T follicular helper cell (primary cell): ENCODE measurements around the gene PSMF1.
"Not testable (repeated sequence)": the region's sequence is repeated elsewhere in the genome, so short reads cannot be mapped to it uniquely, and the experiment has no call there.

Experiments
- DNase-seq: peaks from one replicate; pipeline ENCODE4 v3.0.0-alpha.2; 2020; ENCODE audit warnings: low read depth

PSMF1 gene

DNA sequence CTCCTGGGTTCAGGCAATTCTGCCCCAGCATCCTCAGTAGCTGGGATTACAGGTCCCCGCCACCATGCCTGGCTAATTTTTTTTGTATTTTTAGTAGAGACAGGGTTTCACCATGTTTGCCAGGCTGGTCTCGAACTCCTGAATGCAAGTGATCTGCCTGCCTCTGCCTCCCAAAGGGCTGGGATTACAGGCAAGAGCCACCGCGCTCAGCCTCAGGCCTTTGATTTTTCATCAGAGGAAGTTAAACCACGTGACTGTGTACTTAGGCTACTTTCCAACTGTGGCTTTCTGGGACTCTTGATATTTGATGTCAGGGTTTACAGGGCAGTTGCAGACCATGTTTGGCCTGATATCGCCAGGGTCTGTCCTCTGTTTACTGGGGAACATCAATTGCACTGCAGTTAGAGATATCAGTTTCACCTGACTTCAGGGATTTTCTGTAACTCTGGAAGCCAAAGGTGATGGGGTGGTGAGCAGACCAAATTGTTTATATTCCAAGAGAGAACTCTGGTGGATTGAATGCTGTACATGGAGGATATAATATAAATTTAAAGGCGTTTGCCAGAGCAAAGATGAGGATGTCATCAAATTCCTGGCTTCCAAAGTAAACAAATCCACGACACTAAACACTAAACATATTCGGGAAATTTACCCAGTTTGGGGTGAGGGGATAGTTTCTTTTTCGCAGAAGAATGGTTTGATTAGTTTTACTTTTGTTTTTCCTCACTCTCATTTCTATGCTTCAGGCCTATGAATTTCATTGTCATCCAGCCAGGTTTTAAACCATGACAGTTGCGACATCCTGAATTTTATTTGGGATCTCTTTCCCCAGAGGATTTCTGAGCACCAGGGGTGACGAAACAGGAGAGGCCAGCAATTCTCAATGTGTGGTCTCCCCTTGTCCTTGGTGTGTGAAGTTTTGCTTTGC, 4.2 kb downstream of the PSMF1 start:
- peak; percentile 4 for DNase-seq

DNA sequence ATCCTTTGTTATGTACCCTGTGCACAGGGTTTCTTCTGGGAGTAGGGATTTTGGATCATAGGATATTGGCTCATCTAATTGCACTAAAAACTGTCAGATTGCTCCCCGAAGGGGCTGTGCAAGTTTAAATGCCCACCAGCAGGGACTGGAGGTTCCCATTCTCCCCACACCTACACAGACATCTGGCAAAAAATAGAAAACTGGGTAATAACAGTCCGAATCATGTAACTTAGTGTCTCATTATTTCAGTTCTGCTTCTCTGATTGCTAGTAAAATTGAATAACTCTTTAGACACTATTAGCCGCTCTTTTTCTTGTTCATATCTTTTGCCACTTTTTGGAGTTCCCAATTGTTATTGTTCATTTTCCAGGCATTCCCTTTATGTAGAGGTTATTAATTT, 5.3 kb downstream of the PSMF1 start:
- no peak for DNase-seq

DNA sequence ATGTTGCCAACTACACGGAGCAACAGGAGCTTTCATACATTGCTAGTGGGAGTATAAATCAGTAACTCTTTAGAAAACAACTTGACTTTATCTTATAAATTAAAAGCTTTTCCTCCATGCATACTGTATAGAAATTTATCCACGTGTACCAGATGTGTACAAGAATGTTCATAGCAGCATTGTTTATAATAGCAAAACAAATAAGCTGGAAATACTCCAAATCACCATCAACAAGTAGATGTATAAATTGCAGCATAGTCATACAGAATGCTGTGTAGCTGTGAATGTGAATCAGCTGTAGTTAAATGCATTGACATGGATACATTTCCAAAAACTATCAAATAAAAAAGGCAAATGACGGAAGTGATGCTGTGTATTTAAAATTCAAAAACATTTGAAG, 6.0 kb downstream of the PSMF1 start:
- no peak for DNase-seq

DNA sequence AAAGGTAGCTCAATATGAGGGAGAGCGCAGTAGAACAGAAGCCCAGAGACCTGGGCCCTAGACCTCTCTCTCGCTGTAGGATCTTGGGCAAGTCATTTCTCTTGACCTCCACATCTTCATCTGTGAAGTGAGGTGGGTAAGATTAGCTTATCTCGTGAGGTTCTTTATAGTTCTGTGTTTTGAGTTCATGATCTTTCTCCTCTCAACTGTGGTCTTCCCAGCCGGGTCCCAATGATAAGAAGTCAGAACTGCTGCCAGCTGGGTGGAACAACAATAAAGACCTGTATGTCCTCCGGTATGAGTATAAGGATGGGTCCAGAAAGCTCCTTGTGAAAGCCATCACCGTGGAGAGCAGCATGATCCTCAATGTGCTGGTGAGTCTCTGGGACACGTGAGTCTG, 6.9 kb downstream of the PSMF1 start:
- DNase-seq = no peak

DNA sequence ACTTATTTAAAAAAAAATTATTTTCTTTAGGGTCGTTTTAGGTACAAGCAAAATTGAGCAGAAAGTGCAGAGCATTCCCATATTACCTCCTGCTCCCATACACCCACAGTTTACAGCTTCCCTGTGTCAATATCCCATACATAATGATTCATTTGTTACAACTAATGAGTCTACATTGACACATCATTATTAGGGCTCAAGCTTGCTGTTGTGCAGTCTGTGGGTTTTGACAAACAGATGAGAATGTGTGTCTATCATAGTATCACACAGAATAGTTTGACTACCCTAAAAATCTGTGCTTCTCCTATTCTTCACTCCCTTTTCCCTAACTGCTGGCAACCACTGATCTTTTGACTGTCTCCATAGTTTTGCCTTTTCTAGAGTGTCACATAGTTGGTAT, 9.4 kb downstream of the PSMF1 start:
- DNase-seq = no peak

DNA sequence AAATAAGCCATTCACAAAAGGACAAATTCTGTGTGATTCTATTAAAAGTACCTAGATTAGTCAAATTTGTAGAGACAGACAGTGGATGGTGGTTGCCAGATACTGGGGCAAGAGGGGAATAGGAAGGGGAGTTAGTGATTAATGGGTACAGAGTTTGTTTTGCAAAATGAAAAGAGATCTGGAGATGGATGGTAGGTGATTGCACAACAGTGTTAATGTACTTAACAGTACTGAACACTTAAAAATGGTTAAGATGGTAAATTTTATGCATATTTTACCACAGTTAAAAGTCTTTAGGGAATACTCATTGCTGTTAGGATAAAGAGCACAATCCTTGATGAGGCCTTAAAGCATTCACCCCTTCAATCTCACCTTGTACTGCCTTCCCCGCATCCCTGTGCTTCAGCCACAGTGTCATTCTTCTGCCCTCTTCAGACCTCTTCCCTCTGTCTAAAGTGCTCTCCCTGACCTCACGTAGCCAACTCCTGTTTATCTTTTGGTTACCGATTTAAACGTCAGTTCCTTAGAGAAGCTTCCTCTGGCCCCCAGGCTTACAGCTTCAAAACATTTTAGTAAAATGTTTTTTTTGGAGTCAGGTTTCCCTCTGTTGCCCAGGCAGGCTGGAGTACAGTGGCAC, 11.8 kb downstream of the PSMF1 start:
- DNase-seq = no peak

DNA sequence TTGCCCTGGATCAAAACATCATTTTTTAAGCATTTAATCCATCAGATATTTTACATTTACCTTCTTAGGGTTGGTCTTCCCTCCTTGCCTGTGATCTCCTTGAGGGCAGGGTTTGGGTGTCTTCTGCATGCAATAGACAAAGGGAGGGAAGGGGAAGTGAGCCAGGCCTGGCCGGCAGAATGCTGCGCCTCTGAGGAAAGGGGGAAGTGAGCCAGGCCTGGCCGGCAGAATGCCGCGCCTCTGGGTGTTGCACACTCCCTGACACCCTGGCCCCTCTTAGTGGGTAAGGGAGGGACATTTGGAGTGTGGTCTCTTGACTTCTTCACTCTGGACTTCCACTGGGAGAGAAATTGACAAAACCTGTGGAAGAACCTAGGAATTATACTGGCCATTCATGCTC, 12.4 kb downstream of the PSMF1 start:
- no peak for DNase-seq

DNA sequence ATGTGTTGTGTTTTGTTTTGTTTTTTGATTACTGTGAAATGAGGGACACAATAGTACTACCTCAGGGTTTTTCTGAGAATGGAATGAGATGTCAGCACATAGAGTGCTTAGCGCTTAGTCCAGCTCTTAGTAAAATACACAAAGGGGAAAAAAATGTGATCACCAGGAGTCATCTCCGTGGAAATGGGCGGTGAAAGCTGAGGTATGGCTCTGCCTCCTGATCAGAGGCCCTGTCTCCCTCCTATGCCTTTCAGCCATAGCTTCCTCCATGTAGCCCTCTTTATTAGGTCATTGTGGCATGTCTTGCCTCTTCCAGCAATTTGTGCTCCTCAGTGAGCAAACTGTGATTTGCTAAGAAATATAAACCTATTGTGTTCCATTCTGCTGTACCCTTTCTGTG, 13.0 kb downstream of the PSMF1 start:
- DNase-seq = no peak

DNA sequence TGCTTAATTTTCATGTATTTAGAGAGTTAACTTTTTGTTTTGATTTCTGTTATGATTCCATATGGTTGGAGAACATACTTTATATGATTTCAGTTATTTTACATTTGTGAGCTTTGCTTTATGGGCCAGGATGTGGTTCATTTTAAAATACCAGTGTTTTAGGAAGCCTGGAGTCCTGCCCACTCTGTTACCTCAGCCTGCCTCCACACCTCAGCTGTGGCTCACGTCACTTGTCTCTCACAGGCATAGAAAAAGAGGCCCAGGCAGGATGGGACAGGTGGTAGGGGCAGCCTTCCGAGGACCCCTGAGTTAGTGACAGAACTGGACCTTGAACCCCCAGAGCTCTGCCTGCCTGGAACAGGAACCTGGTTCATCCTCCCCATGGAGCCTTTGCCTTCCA, 16.0 kb downstream of the PSMF1 start:
- DNase-seq = no peak

DNA sequence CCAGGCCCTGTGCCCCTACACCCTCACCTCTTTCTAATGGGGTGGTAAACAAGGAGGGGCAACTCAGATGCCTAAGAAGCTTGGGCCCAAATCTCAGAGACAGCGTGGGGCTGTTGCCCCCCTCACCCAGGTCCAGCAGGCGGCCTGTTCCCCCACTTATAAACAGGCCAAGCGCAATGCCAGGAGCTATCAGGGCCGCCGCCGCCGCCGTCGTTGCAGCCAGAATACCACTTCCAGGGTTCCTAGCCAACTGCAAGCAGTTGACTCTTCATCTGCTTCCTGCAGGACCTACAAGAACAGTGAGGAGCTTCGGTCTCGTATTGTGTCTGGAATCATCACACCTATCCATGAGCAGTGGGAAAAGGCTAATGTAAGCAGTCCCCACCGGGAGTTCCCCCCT, 16.4 kb downstream of the PSMF1 start:
- DNase-seq = no peak

DNA sequence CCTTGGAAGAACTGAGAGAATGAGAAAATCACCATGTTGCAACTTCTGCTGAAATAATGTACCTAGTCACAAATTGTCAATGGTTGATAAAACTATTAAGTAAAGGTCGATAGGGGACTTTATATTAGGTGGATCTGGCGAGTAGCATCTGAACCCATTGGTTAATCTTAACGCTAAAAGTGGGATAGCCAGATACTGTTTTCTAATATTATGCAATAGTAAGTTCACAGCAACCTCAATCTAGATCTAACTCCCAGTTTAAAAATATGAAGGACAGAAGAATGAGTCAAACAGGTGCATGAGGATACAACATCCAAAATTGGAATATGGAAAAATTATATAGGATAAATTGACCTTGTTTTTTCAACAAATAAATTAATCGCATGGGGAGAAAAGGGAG, 18.8 kb downstream of the PSMF1 start:
- DNase-seq = no peak

DNA sequence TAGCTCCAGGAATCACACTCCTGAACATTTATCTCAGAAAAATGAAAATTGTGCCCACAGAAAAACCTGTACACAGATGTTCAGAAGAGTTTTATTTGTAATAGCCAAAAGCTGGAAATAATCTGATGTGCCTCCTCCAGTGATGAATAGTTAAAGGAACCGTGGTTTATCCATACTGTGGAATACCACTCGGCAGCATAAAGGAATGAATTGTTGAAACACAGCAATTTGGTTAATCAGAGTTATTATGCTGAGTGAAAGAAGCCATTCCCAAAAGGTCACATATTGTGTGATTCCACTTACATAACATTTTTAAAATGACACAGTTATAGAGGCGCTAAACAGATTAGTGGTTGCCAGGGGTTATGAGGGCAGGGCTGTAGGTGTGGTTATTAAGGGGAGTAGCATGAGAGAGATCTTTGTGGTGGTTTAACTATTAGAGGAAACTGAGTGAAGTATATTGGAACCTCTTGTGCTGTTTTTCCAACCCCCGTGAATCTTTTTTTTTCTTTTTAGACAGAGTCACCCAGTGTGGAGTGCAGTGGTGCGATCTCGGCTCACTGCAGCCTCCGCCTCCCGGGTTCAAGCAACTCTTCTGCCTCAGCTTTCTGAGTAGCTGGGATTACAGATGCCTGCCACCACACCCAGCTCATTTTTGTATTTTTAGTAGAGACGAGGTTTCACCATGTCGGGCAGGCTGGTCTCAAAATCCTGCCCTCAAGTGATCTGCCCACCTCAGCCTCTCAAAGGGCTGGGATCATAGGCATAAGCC, 26.2 kb downstream of the PSMF1 start:
- no peak for DNase-seq

DNA sequence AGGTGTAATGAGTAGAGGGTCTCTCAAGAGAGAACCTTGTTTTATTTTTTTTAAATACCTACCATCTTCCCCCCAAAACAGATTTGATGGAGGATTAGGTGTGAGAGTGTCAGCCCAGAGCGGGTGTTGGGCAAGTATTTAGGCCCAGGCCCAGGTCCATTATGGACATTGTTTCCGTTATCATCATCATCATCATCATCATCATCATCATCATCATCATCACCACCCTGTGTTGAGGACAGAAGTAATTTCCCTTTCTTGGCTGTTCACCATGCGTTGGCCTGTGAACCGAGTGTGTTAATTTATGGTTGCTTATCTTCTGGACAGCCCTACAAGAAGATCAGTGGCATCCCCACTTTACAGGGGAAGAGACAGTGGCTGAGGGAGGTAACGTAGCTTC, 28.6 kb downstream of the PSMF1 start:
- DNase-seq = no peak

DNA sequence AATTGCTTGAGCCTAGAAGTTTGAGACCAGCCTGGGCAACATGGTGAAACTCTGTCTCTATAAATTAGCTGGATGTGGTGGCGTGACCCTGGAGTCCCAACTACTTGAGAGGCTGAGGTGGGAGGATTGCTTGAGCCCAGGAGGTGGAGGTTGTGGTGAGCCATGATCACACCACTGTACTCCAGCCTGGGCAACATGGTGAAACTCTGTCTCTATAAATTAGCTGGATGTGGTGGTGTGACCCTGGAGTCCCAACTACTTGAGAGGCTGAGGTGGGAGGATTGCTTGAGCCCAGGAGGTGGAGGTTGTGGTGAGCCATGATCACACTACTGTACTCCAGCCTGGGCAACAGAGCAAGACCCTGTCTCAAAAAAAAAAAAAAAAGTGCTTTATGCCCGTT, 31.4 kb downstream of the PSMF1 start:
- DNase-seq = not testable (repeated sequence)

DNA sequence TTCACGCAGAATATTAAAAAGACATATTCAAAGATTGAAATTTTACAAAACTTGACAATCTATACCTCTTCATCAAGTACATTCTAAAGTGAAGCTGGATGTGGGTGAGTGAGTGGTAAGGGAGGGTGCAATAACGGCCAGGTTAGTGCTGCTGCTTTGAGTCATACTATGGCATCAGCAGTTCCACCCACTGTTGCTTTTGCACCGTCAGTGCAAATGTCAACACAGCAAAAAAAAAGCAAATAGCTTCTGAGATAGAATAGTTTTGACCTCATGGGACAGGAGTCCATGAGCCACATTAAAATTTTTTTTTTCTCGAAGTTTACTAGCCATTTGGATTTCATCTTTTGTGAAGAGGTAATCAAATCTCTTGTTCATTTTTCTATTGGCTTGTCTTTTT, 31.8 kb downstream of the PSMF1 start:
- DNase-seq = no peak

DNA sequence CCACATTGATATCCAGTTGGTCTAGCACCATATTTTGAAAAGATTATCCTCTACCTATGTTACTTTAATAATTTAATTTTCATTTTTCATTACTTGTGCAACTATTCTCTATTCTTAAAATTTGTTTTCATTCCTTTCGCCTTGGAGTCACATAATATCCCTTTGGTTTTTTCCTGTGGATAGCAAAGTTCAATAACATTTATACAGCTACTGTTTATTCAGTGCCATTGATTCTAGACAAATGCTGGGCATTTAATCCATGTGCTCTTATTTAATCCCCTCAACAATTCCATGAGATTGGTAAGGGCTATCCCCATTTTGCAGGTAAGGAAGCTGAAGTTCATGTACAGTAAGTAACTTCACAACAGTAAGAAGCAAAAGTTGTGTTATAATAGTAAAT, 32.6 kb downstream of the PSMF1 start:
- no peak for DNase-seq

DNA sequence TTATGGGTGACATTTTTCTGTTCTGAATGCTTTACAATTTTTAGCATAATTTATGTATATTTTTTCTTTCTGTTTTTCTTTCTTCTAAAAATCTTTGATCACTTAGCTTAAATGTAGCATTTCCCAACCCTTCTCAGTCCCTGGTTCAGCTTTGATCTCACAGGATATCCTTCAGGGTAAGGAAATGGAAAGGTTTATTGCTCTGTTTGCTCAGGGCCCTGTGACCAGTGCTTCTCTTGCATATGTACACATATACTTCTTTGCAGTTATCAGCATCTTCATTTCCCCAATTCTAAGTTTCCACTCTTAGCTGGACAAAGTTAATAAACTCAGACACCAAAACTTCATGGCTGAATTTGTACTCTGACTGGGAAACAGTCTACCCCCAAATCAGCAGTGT, 35.8 kb downstream of the PSMF1 start:
- DNase-seq = no peak

DNA sequence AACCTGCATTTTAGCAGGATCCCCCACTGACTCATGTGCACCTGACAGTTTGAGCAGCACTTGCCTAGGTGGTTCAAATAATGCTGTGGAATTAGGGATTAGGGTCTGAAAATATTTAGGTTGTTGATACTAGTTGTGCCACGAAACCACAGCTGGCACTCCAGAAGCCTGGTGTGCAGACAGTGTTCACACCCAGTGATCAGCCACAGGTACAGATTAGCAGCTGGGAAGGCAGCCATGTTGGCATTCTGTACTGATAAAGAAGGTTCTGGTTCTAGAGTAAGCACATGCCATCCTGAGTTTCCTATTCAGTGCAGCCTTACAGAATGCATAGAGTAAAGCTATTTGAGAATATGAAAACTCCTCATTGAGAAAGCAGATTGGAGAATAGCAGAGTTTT, 36.3 kb downstream of the PSMF1 start:
- DNase-seq = no peak

DNA sequence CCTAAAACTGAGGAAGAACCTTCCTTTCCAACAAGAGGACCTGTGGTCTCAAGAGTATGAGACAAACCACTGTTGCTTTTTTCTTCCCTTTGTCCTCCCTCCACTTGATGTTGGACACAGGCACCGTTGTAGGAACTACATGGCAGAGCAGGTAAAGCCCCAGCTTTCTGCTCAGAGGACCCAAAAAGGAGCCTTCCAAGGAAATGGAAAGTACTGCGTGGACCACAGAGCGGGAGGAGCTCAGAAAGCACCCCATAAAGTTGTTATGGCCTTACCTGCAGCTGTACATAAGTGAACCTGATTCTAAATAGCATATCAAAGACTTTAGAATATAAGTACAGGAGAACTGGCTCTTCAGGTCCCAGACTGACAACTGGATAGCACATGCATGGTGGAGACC, 36.9 kb downstream of the PSMF1 start:
- no peak for DNase-seq

DNA sequence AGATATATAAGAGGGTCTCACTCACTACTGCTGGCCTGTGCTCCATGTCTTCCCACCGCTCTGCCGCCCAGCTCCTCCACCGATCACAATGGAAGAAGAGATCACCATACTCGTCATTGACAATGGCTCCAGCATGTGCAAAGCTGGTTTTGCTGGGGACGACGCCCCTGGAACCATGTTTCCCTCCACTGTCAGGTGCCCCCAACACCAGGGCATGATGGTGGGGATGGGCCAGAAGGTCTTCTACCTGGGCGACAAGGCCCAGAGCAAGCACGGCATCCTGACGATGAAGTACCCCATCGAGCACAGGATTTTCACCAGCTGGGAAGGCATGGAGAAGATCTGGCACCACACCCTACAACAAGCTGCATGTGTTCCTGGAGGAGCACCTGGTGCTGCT, 42.1 kb downstream of the PSMF1 start:
- no peak for DNase-seq

DNA sequence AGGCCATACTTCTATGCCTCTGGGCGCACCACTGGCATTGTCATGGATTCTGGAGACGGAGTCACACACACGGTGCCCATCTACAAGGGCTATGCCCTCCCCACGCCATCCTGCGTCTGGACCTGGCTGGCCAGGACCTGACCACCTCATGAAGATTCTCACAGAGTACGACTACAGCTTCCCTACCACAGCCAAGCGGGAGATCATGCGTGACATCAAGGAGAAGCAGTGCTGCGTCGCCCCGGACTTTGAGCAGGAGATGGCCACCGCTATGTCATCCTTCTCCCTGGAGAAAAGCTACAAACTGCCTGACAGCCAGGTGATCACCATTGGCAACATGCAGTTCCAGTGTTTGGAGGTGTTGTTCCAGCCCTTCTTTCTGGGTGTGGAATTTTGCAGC, 42.6 kb downstream of the PSMF1 start:
- no peak for DNase-seq

DNA sequence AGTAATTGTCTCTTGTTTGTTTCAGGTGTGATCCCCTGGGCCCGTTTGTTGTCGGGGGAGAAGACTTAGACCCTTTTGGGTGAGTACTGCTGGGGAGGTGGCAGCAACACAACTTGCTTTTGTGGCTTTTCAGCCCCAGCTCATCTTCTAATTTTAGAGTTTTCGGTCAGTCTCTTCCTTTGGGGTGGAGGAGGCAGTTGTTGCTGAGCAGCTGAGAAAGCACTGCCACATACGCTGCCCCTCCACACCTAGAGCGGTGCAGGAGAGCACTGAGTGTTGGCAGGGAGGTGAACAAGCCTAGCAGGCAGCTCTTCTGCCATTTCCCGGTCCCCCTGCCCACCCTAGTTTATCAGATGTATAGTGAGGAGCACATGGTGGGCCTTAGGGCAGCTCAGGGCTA, 44.7 kb downstream of the PSMF1 start:
- DNase-seq = no peak

DNA sequence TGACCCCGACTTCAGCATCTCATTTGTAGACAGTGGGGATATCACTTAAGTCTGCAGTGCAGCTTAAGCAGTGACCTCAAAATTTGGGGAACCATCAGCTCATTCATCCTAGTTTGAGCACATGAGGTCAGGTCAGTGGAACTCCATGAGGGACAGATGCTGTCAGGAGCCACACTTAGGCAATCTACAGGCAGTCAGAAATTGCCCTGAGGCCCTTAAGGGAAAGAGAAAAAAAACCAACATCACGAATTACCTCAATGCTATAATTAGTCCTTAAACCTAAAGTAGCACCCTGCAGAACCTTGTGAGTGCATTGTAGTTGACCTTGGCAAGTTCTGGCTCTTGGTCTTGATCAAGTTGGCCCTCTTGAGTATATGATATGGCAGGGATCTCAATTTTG, 45.3 kb downstream of the PSMF1 start:
- no peak for DNase-seq
